K562 (cell line): ENCODE results near the gene PUSL1. TPM values are rescaled to one million over a fixed set of nuclear protein-coding genes. Genes with fewer than 3 reads are reported as not detected.
A peak's percentile ranks its signal among the peaks of the same experiment; 100 is the strongest.

Experiments
- ARID4B ChIP-seq: sonication (generic); formaldehyde crosslinking; IDR thresholded peaks from 2 replicates; pipeline ENCODE4 v1.8.0; 2022; ENCODE audit warnings: mild to moderate bottlenecking, missing genetic modification reagents
- DNMT1 ChIP-seq: fragments of 450-650 bp; IDR thresholded peaks from 2 replicates; pipeline ENCODE4 v1.6.1; 2016; ENCODE audit warnings: antibody characterized with exemption, mild to moderate bottlenecking
- ELK1 ChIP-seq: sonication (generic); formaldehyde crosslinking; IDR thresholded peaks from 2 replicates; pipeline ENCODE4 v1.8.1; 2022; ENCODE audit warnings: missing genetic modification reagents
- ESRRB ChIP-seq: fragments of 250-450 bp; sonication (Bioruptor Pico); IDR thresholded peaks from 2 replicates; pipeline ENCODE4 v1.5.0; 2020; ENCODE audit warnings: mild to moderate bottlenecking, moderate library complexity, borderline replicate concordance
- FOXA1 ChIP-seq: fragments of 450-650 bp; IDR thresholded peaks from 2 replicates; pipeline ENCODE4 v1.6.1; 2016; ENCODE audit warnings: mild to moderate bottlenecking, borderline replicate concordance
- FOXA3 ChIP-seq, 2 experiments: fragments of 450-650 bp in 1 of 2; sonication (generic) in 1 of 2; formaldehyde crosslinking; IDR thresholded peaks in 1 of 2; conservative IDR thresholded peaks in 1 of 2; 2 replicates each; pipeline versions ENCODE4 v1.4.0 to v1.8.0; 2020 to 2022; ENCODE audit warnings: mild to moderate bottlenecking in 2 of 2, missing genetic modification reagents in 1 of 2
- MXI1 ChIP-seq: IDR thresholded peaks from 2 replicates; pipeline ENCODE4 v1.6.1; 2011; ENCODE audit warnings: low read depth, mild to moderate bottlenecking, improper control_type of control experiment, low read length
- PHB ChIP-seq: fragments of 250-450 bp; sonication (Bioruptor Pico); IDR thresholded peaks from 2 replicates; pipeline ENCODE4 v1.5.0; 2021
- PHF21A ChIP-seq: fragments of 450-650 bp; IDR thresholded peaks from 2 replicates; pipeline ENCODE4 v1.6.1; 2017; ENCODE audit warnings: low read depth, borderline replicate concordance
- PPARD ChIP-seq: fragments of 250-450 bp; sonication (Bioruptor Pico); IDR thresholded peaks from 2 replicates; pipeline ENCODE4 v1.8.0; 2022; ENCODE audit warnings: inconsistent platforms, mild to moderate bottlenecking, moderate library complexity
- PYGO2 ChIP-seq: fragments of 450-650 bp; IDR thresholded peaks from 2 replicates; pipeline ENCODE4 v1.6.1; 2016; ENCODE audit warnings: mild to moderate bottlenecking, missing genetic modification characterization, moderate library complexity, missing compliant biosample characterization
- SAFB ChIP-seq: fragments of 200-400 bp; formaldehyde crosslinking; IDR thresholded peaks from 2 replicates; pipeline ENCODE4 v1.6.1; 2017; ENCODE audit warnings: low read depth, low read length, borderline replicate concordance
- SMARCA5 ChIP-seq: fragments of 450-650 bp; IDR thresholded peaks from 2 replicates; pipeline ENCODE4 v1.6.1; 2016
- TAF9B ChIP-seq: fragments of 450-650 bp; IDR thresholded peaks from 2 replicates; pipeline ENCODE4 v1.6.1; 2018; ENCODE audit warnings: mild to moderate bottlenecking; ENCODE audit not compliant: partially characterized antibody
- TBL1XR1 ChIP-seq, 2 experiments: IDR thresholded peaks; 2 replicates each; pipeline ENCODE4 v1.6.1; 2012; ENCODE audit warnings: improper control_type of control experiment in 2 of 2, low read length in 2 of 2, mild to moderate bottlenecking in 1 of 2
- TEAD1 ChIP-seq, 2 experiments: fragments of 450-650 bp in 1 of 2; sonication (generic) in 1 of 2; formaldehyde crosslinking; IDR thresholded peaks; 2 replicates each; pipeline versions ENCODE4 v1.4.0 to v1.8.0; 2020 to 2022; ENCODE audit warnings: mild to moderate bottlenecking in 2 of 2, missing genetic modification reagents in 1 of 2
- UBTF ChIP-seq, 2 experiments: IDR thresholded peaks; 2 replicates each; pipeline ENCODE4 v1.6.1; 2012; ENCODE audit warnings: improper control_type of control experiment in 2 of 2, low read depth in 2 of 2, low read length in 2 of 2, borderline replicate concordance in 1 of 2
- ZNF124 ChIP-seq: sonication (generic); formaldehyde crosslinking; IDR thresholded peaks from 2 replicates; pipeline ENCODE4 v1.8.1; 2022; ENCODE audit warnings: missing genetic modification reagents
- ZNF354B ChIP-seq: fragments of 250-450 bp; sonication (Bioruptor Pico); IDR thresholded peaks from 2 replicates; pipeline ENCODE4 v1.4.0; 2020
- ZNF668 ChIP-seq: fragments of 250-450 bp; sonication (Bioruptor Pico); IDR thresholded peaks from 2 replicates; pipeline ENCODE4 v1.8.0; 2022; ENCODE audit warnings: mild to moderate bottlenecking, inconsistent platforms
- ZNF79 ChIP-seq: fragments of 250-450 bp; sonication (Bioruptor Pico); IDR thresholded peaks from 2 replicates; pipeline ENCODE4 v1.4.0; 2020; ENCODE audit warnings: low read depth, mild to moderate bottlenecking, moderate library complexity
- polyA plus RNA-seq, 8 experiments: library from polyadenylated mRNA; depleted of rRNA in 4 of 8; stranded (reverse) in 5 of 8; unstranded in 3 of 8; fragments of >200 nt; fragmentation: Nextera tagmentation in 2 of 8; fragmentation: Illumina TruSeq in 1 of 8; extraction: Ambion mirVana in 2 of 8; extraction: Trizol in 1 of 8; gene quantifications; 2 replicates each; pipeline versions ENCODE4 v1.2.1 to v1.2.3, GENCODE V29; 2011 to 2014; ENCODE audit warnings: inconsistent platforms in 1 of 8, missing spikeins in 1 of 8
- total RNA-seq, 7 experiments: library from RNA; depleted of rRNA in 6 of 7; stranded (reverse); fragments of >200 nt in 6 of 7; fragmentation: Illumina TruSeq in 2 of 7; extraction: Trizol in 2 of 7; gene quantifications; 2 replicates each; pipeline versions ENCODE4 v1.2.1 to v1.2.3, GENCODE V29; 2011 to 2021; ENCODE audit warnings: low replicate concordance in 1 of 7

The PUSL1 gene
- total and polyA plus RNA-seq, 9 of the 15 experiments (the other 6 are each of a cell fraction or from before 2014, with no cell fraction given): 0.62 to 86.9 (median 13.6) TPM

DNA sequence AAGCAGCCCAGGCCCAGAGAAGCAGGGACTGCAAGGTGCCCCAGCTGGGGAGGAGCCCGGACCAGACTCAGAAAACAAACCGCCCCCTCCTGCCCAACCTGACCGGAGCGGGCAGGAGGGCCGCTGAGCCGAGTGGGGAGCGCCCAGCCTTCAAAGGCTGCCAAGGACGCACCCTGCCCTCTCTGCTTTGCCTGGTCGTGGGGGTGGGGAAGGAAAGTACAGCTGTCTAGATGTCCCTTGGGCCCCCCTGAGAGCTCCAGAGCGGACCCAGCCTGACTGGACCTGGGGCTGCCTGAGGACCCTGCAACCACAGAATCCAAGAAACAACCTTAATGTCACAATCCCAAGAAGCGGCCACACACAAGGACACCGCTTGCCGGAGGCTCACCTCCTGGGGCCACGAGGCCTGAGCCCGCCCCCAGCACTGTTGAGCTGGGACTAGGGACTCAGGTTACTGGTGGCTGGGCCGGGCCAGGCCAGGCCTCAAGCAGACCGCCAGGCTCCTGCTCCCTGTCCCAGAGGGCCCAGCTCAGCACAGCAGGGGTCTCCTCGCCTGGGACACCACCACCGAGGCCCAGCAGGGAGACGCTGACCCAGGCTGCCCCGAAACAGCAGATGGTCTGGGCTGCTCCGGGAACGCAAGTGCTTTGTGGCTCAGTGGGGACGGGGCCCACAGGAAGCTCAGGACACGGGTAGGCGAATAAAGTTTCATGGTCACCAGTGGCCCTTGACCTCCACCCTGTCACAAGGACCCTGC, 39.4 kb downstream of the PUSL1 start (continued):
- TF ChIP-seq SMARCA5 (no peak), TBL1XR1 (IDR thresholded peaks at IDR 0.05; ENCODE audit: low read length in 2 of 2) (no peak), ZNF668 (CRISPR knock-in tag) (no peak), PHF21A (no peak), ZNF79 (CRISPR knock-in tag) (no peak), PHB (CRISPR knock-in tag) (no peak), TEAD1 (CRISPR knock-in tag; IDR thresholded peaks at IDR 0.05) (0 out of 4 replicates have a peak, but pooled peaks of 1 of the 2 experiments have one; percentile 48), UBTF (IDR thresholded peaks at IDR 0.05; ENCODE audit: borderline replicate concordance in 1 of 2, low read depth in 2 of 2, low read length in 2 of 2) (peak in 1 of 2 experiments; percentile 68; a peak in 2 of 4 replicates), FOXA3 (CRISPR knock-in tag; conservative IDR thresholded peaks at IDR 0.05 in 1 of 2, IDR thresholded peaks at IDR 0.05 in 1 of 2) (peak in 1 of 2 experiments; percentile 72; a peak in 2 of 4 replicates), ELK1 (CRISPR knock-in tag) (no peak), PPARD (CRISPR knock-in tag) (no peak), ZNF124 (CRISPR knock-in tag) (no peak), MXI1 (no peak), DNMT1 (no peak), ARID4B (CRISPR knock-in tag) (peak; percentile 78), PYGO2 (tag) (no peak), FOXA1 (no peak), TAF9B (no peak), SAFB (no peak; the same call in 1 of the 2 replicates), ESRRB (CRISPR knock-in tag) (no peak), ZNF354B (no peak)
